Activated naive CD4-positive, alpha-beta T cell treated with anti-CD3 and anti-CD28 coated beads, Interleukin-2, amount 10 ng/mL, durations not matched to agents 7 days and 5 days (primary cell): ENCODE data around the gene SORCS2.

ENCODE experiments used
- CTCF ChIA-PET: fragments of 350-600 bp; sonication (Branson Sonifier 250); formaldehyde crosslinking; loops from one replicate; lab custom pipeline; 2021; ENCODE audit warnings: antibody characterized with exemption; lab: Charles Lee
- DNase-seq: peaks from one replicate; pipeline ENCODE4 v3.0.0-alpha.2; 2020
- H3K27ac Mint-ChIP-seq: one replicate; pipeline ENCODE4 v1.8.0; 2021; ENCODE audit warnings: mild to moderate bottlenecking, moderate library complexity, mixed read lengths
- H3K27me3 Mint-ChIP-seq: one replicate; pipeline ENCODE4 v1.8.0; 2021; ENCODE audit warnings: mild to moderate bottlenecking, mixed read lengths
- H3K36me3 Mint-ChIP-seq: one replicate; pipeline ENCODE4 v1.8.0; 2021; ENCODE audit warnings: mixed read lengths
- H3K4me1 Mint-ChIP-seq: one replicate; pipeline ENCODE4 v1.8.0; 2021; ENCODE audit warnings: mixed read lengths
- H3K4me3 Mint-ChIP-seq: one replicate; pipeline ENCODE4 v1.8.0; 2021; ENCODE audit warnings: mild to moderate bottlenecking, moderate library complexity, mixed read lengths
- H3K9me3 Mint-ChIP-seq: one replicate; pipeline ENCODE4 v1.8.0; 2021; ENCODE audit warnings: mixed read lengths

Gene SORCS2

DNA sequence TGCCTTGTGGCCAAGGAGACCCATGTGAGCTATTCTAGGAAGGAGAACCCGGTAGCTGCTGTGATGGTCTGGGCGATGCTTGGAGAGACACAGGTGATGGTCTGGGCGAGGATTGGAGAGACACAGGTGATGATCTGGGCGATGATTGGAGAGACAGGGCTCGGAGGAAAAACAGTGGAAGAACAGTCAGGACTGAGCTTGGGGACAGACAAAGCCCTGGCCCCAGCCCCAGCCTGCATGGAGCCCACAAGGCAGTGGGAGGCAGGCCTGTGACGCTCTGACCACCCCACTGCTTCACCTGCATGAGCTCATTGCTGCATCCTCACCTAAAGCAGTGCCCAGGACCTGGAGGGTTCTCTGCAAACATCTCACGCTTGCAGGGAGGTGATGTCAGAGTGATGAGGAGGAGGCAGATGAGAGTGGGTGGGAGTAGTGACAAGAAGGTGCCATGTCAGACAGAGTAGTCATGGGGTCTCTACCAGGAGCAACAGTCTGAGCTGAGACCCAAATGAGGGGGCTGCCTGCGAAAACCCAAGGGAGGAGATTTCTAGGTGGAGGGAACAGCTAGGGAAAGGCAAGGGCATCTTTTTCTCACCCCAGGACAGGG is 278.3 kb downstream of the SORCS2 start:
- peaks cover 5% of the 10 kb centered on the region for H3K27me3 Mint-ChIP-seq
- no peaks in the 10 kb centered on the region for H3K4me1 Mint-ChIP-seq
- CTCF ChIA-PET: no interaction called here
- DNase-seq: no peak
- H3K9me3 Mint-ChIP-seq: no peaks in the 10 kb centered on the region
- H3K4me3 Mint-ChIP-seq: no peak overlapping the region
- H3K27ac Mint-ChIP-seq: no peak overlapping the region
- H3K36me3 Mint-ChIP-seq: no peaks in the 10 kb centered on the region

- Mint-ChIP-seq H3K4me3 (no peak overlapping the region), H3K36me3 (no peaks in the 10 kb centered on the region), H3K27me3 (peaks cover 8% of the 10 kb centered on the region), H3K4me1 (no peaks in the 10 kb centered on the region), H3K9me3 (no peaks in the 10 kb centered on the region), H3K27ac (no peak overlapping the region)
- DNase-seq: no peak
- CTCF ChIA-PET: no interaction called here
These were observed 280.2 kb downstream of the SORCS2 start for GRCh38 chr4:7472442-7473013.

GRCh38 chr4:7473081-7473480 is 280.7 kb downstream of the SORCS2 start:
- Mint-ChIP-seq H3K27me3 (peaks cover 8% of the 10 kb centered on the region), H3K9me3 (no peaks in the 10 kb centered on the region), H3K27ac (no peak overlapping the region), H3K4me1 (no peaks in the 10 kb centered on the region), H3K4me3 (no peak overlapping the region), H3K36me3 (no peaks in the 10 kb centered on the region)
- no peak for DNase-seq
- CTCF ChIA-PET: no interaction called here

- Mint-ChIP-seq H3K27ac (no peak overlapping the region), H3K4me1 (no peaks in the 10 kb centered on the region), H3K4me3 (no peak overlapping the region), H3K27me3 (peaks cover 8% of the 10 kb centered on the region), H3K9me3 (no peaks in the 10 kb centered on the region), H3K36me3 (no peaks in the 10 kb centered on the region)
- no peak for DNase-seq
- CTCF ChIA-PET: no interaction called here
These were observed 282.0 kb downstream of the SORCS2 start for GRCh38 chr4:7474320-7474719.

DNA sequence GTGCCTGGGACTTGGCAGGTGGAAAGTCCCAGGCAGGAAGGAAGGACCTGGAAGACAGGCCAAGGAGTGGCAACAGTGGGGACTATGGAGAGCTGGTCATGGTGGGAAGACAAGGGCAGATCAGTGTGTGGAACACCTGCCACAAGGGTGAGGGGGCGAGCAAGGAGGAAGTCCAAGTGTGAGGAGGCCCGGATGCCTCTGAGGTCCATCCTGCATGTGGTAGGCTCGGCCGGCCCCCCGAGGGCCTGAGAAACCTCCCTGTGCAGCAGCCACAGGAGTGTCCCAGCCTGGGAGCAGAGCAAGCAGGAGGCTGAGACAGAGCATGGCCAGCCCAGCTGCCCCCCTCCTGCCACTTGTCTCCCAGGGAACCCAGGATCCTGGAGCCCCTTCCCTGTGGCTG is 282.9 kb downstream of the SORCS2 start:
- Mint-ChIP-seq H3K36me3 (no peaks in the 10 kb centered on the region), H3K4me1 (no peaks in the 10 kb centered on the region), H3K4me3 (no peak overlapping the region), H3K27me3 (peaks cover 8% of the 10 kb centered on the region), H3K9me3 (no peaks in the 10 kb centered on the region), H3K27ac (no peak overlapping the region)
- CTCF ChIA-PET: no interaction called here
- DNase-seq: no peak

GRCh38 chr4:7476820-7477219 is 284.5 kb downstream of the SORCS2 start:
- H3K9me3 Mint-ChIP-seq: no peaks in the 10 kb centered on the region
- H3K27ac Mint-ChIP-seq: no peak overlapping the region
- no peak overlapping the region for H3K4me3 Mint-ChIP-seq
- no peak for DNase-seq
- no peaks in the 10 kb centered on the region for H3K4me1 Mint-ChIP-seq
- no peaks in the 10 kb centered on the region for H3K36me3 Mint-ChIP-seq
- peaks cover 8% of the 10 kb centered on the region for H3K27me3 Mint-ChIP-seq
- CTCF ChIA-PET: no interaction called here

- Mint-ChIP-seq H3K9me3 (no peaks in the 10 kb centered on the region), H3K4me1 (no peaks in the 10 kb centered on the region), H3K27ac (no peak overlapping the region), H3K27me3 (peaks cover 3% of the 10 kb centered on the region), H3K36me3 (no peaks in the 10 kb centered on the region), H3K4me3 (no peak overlapping the region)
- CTCF ChIA-PET: no interaction called here
- no peak for DNase-seq
These were observed 285.4 kb downstream of the SORCS2 start for GRCh38 chr4:7477695-7478094.

DNA sequence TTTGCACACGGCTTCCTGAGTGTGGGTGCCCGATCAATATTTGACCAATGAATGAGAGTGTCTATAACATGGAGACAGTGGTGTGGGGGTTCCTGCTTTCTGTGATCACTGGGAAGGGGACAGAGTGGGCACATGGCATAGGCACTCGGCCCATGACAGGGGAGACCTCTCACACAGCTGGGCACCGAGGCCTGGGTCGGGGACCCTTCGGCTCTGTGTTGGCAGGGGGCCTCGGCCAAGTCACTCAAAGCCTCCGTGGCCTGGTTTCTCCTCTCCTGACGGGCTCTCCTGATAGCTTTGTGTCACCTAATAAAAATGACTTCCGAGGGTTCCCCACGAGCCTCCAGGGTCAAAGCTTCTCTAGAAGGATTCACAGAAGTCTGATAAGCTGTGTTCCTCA is 286.3 kb downstream of the SORCS2 start:
- H3K27me3 Mint-ChIP-seq: peaks cover 3% of the 10 kb centered on the region
- H3K36me3 Mint-ChIP-seq: no peaks in the 10 kb centered on the region
- H3K27ac Mint-ChIP-seq: no peak overlapping the region
- H3K9me3 Mint-ChIP-seq: peaks cover 1% of the 10 kb centered on the region
- CTCF ChIA-PET: no interaction called here
- H3K4me1 Mint-ChIP-seq: no peaks in the 10 kb centered on the region
- no peak for DNase-seq
- no peak overlapping the region for H3K4me3 Mint-ChIP-seq

DNA sequence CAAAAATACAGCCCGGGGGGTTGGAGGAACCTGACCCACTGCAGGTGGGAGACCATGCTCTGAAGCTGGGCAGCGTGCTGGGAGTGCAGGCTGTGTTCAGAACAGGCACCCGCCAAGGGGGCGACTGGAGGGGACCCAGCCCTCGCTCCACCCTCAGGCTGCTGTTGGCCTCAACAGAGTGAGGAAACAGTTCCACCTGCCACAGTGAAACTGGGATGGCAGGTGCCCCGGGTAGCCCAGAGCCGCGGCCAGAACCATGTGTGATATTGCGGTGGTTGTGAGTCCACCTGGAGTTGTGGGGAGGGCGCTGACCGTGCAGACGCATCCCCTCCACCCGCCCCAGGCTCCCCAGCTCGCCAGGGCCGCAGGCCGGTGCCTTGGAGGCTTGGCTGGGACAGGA is 288.1 kb downstream of the SORCS2 start:
- Mint-ChIP-seq H3K4me1 (no peaks in the 10 kb centered on the region), H3K27ac (no peak overlapping the region)

GRCh38 chr4:7481227-7481626 is 288.9 kb downstream of the SORCS2 start:
- Mint-ChIP-seq H3K4me3 (no peak overlapping the region), H3K9me3 (peaks cover 1% of the 10 kb centered on the region), H3K27me3 (peaks cover 6% of the 10 kb centered on the region), H3K4me1 (no peaks in the 10 kb centered on the region), H3K36me3 (no peaks in the 10 kb centered on the region), H3K27ac (no peak overlapping the region)
- no peak for DNase-seq
- CTCF ChIA-PET: no interaction called here

More for the DNA sequence above, 288.1 kb downstream of the SORCS2 start:
- Mint-ChIP-seq H3K36me3 (no peaks in the 10 kb centered on the region), H3K9me3 (peaks cover 1% of the 10 kb centered on the region), H3K4me3 (no peak overlapping the region), H3K27me3 (peaks cover 6% of the 10 kb centered on the region)
- DNase-seq: no peak
- CTCF ChIA-PET: no interaction called here

- Mint-ChIP-seq H3K9me3 (peaks cover 1% of the 10 kb centered on the region), H3K4me1 (no peaks in the 10 kb centered on the region), H3K27ac (no peak overlapping the region), H3K36me3 (no peaks in the 10 kb centered on the region), H3K27me3 (peaks cover 16% of the 10 kb centered on the region), H3K4me3 (no peak overlapping the region)
- DNase-seq: no peak
- CTCF ChIA-PET: no interaction called here
These were observed 292.8 kb downstream of the SORCS2 start for GRCh38 chr4:7485096-7485495.

DNA sequence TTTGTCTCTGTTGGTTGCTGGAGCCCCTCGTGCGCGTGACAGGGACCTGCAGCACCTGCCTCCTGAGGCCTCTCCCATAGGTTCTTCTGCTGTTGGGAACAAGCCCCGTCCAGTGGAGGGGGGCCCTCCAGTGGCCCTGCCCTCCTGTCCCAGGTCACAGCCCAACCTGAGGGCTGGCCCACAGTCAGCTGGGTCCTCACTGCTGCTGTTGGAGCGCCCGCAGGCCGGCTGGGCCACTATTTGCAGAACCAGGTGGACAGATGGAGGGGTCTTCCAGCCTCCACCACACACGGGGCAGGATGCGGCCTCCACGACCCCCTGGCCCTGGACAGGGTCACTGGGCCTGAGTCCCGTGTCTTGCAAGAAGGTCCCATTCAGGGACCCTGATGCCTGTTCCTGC is 293.8 kb downstream of the SORCS2 start:
- Mint-ChIP-seq H3K4me3 (no peak overlapping the region), H3K36me3 (no peaks in the 10 kb centered on the region), H3K9me3 (peaks cover 1% of the 10 kb centered on the region), H3K4me1 (no peaks in the 10 kb centered on the region), H3K27ac (no peak overlapping the region), H3K27me3 (peaks cover 20% of the 10 kb centered on the region)
- CTCF ChIA-PET: no interaction called here
- no peak for DNase-seq

DNA sequence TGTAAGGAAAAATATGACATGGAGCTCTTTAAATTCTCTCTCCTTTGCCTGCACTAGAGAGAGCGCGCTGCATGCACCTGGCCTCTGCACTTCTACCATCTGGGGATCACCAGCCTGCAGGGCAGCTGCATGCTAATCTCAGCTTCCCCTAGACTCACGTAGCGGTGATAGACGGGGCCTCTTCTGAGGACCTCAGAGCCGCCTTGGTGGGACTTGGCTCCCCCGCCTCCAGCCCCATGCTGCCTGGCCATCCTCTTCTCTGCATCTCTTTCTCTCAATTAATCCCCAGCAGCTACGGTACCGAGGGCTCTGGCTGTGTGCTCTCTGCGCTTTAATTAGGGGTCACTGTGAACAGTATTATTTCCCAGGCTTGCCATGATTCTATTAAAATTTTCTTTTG is 295.2 kb downstream of the SORCS2 start:
- no peaks in the 10 kb centered on the region for H3K4me1 Mint-ChIP-seq
- H3K27me3 Mint-ChIP-seq: peaks cover 20% of the 10 kb centered on the region
- peaks cover 1% of the 10 kb centered on the region for H3K9me3 Mint-ChIP-seq
- CTCF ChIA-PET: no interaction called here
- no peak overlapping the region for H3K27ac Mint-ChIP-seq
- no peaks in the 10 kb centered on the region for H3K36me3 Mint-ChIP-seq
- no peak for DNase-seq
- no peak overlapping the region for H3K4me3 Mint-ChIP-seq

- H3K9me3 Mint-ChIP-seq: peaks cover 1% of the 10 kb centered on the region
- peaks cover 20% of the 10 kb centered on the region for H3K27me3 Mint-ChIP-seq
- no peak overlapping the region for H3K27ac Mint-ChIP-seq
- H3K4me1 Mint-ChIP-seq: no peaks in the 10 kb centered on the region
- no peaks in the 10 kb centered on the region for H3K36me3 Mint-ChIP-seq
- CTCF ChIA-PET: no interaction called here
- DNase-seq: no peak
- H3K4me3 Mint-ChIP-seq: no peak overlapping the region
These were observed 295.8 kb downstream of the SORCS2 start for GRCh38 chr4:7487998-7488671.

DNA sequence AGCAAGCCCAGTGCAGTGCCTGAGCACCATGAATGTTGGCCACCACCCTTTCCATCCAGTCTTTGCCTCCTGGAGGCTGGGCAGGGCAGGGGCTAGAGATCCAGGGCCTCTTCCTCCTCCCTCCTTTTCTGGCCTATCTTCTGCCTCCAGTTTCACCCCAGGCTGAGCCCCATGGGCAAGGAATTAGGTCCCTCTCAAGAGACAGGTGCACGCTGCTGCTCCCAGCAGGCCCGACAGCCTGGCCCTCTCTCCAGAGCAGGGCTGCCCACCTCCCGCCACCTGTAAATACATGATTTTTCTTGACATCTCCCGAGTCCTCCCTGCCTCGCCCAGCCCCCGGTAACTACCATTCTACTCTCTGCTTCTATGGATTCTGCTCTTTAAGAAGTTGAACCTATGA is 299.6 kb downstream of the SORCS2 start:
- no peaks in the 10 kb centered on the region for H3K9me3 Mint-ChIP-seq

More for the DNA sequence above, 299.6 kb downstream of the SORCS2 start:
- DNase-seq: no peak
- peaks cover 19% of the 10 kb centered on the region for H3K27me3 Mint-ChIP-seq
- no peak overlapping the region for H3K27ac Mint-ChIP-seq
- no peaks in the 10 kb centered on the region for H3K4me1 Mint-ChIP-seq
- H3K4me3 Mint-ChIP-seq: no peak overlapping the region
- CTCF ChIA-PET: no interaction called here
- H3K36me3 Mint-ChIP-seq: no peaks in the 10 kb centered on the region
